ENCODE data around the gene CPA3.

- TF ChIP-seq CTCF (IDR thresholded peaks at IDR 0.05; ENCODE audit: insufficient read depth, low read length): no peak
- TF ChIP-seq REST (IDR thresholded peaks at IDR 0.05; ENCODE audit: insufficient replicate concordance, low read depth): no peak
- no peak for TF ChIP-seq POLR2AphosphoS5 (IDR thresholded peaks at IDR 0.05; ENCODE audit: low read depth)
- TF ChIP-seq GABPA (IDR thresholded peaks at IDR 0.05; ENCODE audit: low read depth): no peak
- no peak for TF ChIP-seq SPI1 (IDR thresholded peaks at IDR 0.05; ENCODE audit: borderline replicate concordance, low read depth)
Observed at GRCh38 chr3:148932972-148933371, 67.9 kb downstream of the CPA3 start.

Measured in HL-60 (cell line).